HL-60 (cell line): ENCODE data around the gene DPP10.

Experiments used
- POLR2AphosphoS5 ChIP-seq: IDR thresholded peaks from 2 replicates; pipeline ENCODE4 v1.6.1; 2012; ENCODE audit warnings: low read depth
- TF ChIP-seq, protein P1 (sequence below): IDR thresholded peaks from one replicate; pipeline ENCODE4 v1.5.1; 2011; ENCODE audit warnings: low read length, control low read depth, inconsistent platforms; ENCODE audit not compliant: insufficient read depth
- TF ChIP-seq, protein P2 (sequence below): IDR thresholded peaks from 2 replicates; pipeline ENCODE4 v1.6.1; 2012; ENCODE audit warnings: low read depth; ENCODE audit not compliant: insufficient replicate concordance

DNA sequence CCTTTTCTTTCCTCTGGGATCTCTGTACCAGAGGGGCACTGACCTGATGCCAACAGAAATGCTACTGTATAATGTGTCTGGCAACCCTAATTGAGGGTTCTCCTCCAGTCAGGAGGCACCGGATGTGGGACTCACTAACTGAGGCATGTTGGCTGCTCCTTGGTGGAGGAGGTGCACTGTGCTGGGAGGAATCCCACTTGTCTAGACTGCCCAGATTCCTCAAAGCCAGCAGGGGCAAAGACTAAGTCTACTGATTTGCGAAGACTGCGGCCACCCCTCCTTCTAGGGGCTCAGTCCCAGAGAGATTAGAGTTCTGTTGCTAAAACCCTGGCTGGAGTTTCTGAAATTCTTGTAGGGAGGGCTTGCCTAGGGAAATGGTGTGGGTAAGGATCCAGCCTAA is 1192.1 kb downstream of the DPP10 start:
- TF ChIP-seq, protein P1, sequence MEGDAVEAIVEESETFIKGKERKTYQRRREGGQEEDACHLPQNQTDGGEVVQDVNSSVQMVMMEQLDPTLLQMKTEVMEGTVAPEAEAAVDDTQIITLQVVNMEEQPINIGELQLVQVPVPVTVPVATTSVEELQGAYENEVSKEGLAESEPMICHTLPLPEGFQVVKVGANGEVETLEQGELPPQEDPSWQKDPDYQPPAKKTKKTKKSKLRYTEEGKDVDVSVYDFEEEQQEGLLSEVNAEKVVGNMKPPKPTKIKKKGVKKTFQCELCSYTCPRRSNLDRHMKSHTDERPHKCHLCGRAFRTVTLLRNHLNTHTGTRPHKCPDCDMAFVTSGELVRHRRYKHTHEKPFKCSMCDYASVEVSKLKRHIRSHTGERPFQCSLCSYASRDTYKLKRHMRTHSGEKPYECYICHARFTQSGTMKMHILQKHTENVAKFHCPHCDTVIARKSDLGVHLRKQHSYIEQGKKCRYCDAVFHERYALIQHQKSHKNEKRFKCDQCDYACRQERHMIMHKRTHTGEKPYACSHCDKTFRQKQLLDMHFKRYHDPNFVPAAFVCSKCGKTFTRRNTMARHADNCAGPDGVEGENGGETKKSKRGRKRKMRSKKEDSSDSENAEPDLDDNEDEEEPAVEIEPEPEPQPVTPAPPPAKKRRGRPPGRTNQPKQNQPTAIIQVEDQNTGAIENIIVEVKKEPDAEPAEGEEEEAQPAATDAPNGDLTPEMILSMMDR = no peak
- no peak for TF ChIP-seq POLR2AphosphoS5
- TF ChIP-seq, protein P2, sequence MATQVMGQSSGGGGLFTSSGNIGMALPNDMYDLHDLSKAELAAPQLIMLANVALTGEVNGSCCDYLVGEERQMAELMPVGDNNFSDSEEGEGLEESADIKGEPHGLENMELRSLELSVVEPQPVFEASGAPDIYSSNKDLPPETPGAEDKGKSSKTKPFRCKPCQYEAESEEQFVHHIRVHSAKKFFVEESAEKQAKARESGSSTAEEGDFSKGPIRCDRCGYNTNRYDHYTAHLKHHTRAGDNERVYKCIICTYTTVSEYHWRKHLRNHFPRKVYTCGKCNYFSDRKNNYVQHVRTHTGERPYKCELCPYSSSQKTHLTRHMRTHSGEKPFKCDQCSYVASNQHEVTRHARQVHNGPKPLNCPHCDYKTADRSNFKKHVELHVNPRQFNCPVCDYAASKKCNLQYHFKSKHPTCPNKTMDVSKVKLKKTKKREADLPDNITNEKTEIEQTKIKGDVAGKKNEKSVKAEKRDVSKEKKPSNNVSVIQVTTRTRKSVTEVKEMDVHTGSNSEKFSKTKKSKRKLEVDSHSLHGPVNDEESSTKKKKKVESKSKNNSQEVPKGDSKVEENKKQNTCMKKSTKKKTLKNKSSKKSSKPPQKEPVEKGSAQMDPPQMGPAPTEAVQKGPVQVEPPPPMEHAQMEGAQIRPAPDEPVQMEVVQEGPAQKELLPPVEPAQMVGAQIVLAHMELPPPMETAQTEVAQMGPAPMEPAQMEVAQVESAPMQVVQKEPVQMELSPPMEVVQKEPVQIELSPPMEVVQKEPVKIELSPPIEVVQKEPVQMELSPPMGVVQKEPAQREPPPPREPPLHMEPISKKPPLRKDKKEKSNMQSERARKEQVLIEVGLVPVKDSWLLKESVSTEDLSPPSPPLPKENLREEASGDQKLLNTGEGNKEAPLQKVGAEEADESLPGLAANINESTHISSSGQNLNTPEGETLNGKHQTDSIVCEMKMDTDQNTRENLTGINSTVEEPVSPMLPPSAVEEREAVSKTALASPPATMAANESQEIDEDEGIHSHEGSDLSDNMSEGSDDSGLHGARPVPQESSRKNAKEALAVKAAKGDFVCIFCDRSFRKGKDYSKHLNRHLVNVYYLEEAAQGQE = no peak
